ENCODE measurements around the gene PMM2.

Gene PMM2

GRCh38 chr16:8887952-8888560 lies 90.4 kb downstream of the PMM2 start:
- H3K4me1 ChIP-seq: peaks cover 48 to 90% (median 82%) of the 10 kb centered on the region in 10 experiments
- H3K4me3 ChIP-seq: no peak overlapping the region
- no peaks in the 10 kb centered on the region for H3K9me3 ChIP-seq (replicated peaks in 1 of 11)
- peaks cover 54 to 90% (median 82%) of the 10 kb centered on the region in 11 experiments; a peak in 21 of 22 replicates for H4K20me1 ChIP-seq
- H3K36me3 ChIP-seq: peaks cover 33 to 54% (median 41%) of the 10 kb centered on the region in 11 experiments; a peak in 21 of 22 replicates
- H3K27ac ChIP-seq: peak overlapping the region in 2 of 11 experiments; percentile 0 to 7; a peak in 1 of 22 replicates
- H3K9ac ChIP-seq: peak overlapping the region in 3 of 11 experiments; percentile 31 to 44 (median 35); a peak in 3 of 22 replicates
- peak overlapping the region in 6 of 11 experiments; percentile 67 to 89 (median 80); a peak in 8 of 22 replicates for H3K4me2 ChIP-seq
- no peaks in the 10 kb centered on the region for H3K27me3 ChIP-seq
- no peak for TF ChIP-seq Cebpa-rat (IDR thresholded peaks at IDR 0.05)

- Histone ChIP-seq H3K36me3 (peaks cover 45 to 66% (median 52%) of the 10 kb centered on the region in 11 experiments), H3K9ac (peak overlapping the region in 3 of 11 experiments; percentile 11 to 56 (median 44); a peak in 7 of 22 replicates), H3K4me3 (no peak overlapping the region), H3K4me1 (peaks cover 60 to 99% (median 94%) of the 10 kb centered on the region in 10 experiments), H3K27me3 (no peaks in the 10 kb centered on the region), H3K4me2 (peak overlapping the region in 8 of 11 experiments; percentile 31 to 89 (median 76); a peak in 14 of 22 replicates), H3K9me3 (replicated peaks in 1 of 11) (no peaks in the 10 kb centered on the region), H4K20me1 (peaks cover 65 to 98% (median 94%) of the 10 kb centered on the region in 11 experiments), H3K27ac (peak overlapping the region in 4 of 11 experiments; percentile 7 to 41 (median 28); a peak in 5 of 22 replicates)
- TF ChIP-seq Cebpa-rat (IDR thresholded peaks at IDR 0.05): no peak
These were observed 91.6 kb downstream of the PMM2 start for GRCh38 chr16:8888951-8889892.

GRCh38 chr16:8889893-8890548 lies 92.4 kb downstream of the PMM2 start:
- H3K27ac ChIP-seq: peak overlapping the region in 3 of 11 experiments; percentile 74 to 78 (median 78); a peak in 2 of 22 replicates
- H3K36me3 ChIP-seq: peaks cover 53 to 74% (median 60%) of the 10 kb centered on the region in 11 experiments
- peak overlapping the region in 8 of 11 experiments; percentile 6 to 89 (median 76); a peak in 14 of 22 replicates for H3K4me2 ChIP-seq
- H3K9me3 ChIP-seq (replicated peaks in 1 of 11): no peaks in the 10 kb centered on the region
- peaks cover 62 to 100% (median 99%) of the 10 kb centered on the region in 10 experiments for H3K4me1 ChIP-seq
- peaks cover 73 to 100% (median 100%) of the 10 kb centered on the region in 11 experiments for H4K20me1 ChIP-seq
- H3K4me3 ChIP-seq: no peak overlapping the region
- peak overlapping the region in 3 of 11 experiments; percentile 44 to 74 (median 56); a peak in 2 of 22 replicates for H3K9ac ChIP-seq
- H3K27me3 ChIP-seq: no peaks in the 10 kb centered on the region
- no peak for TF ChIP-seq Cebpa-rat (IDR thresholded peaks at IDR 0.05)

GRCh38 chr16:8890549-8890921 lies 92.9 kb downstream of the PMM2 start:
- Histone ChIP-seq H3K27ac (peak overlapping the region in 6 of 11 experiments; percentile 9 to 78 (median 74); a peak in 9 of 22 replicates), H3K4me3 (no peak overlapping the region; a peak in 1 of 20 replicates), H3K9me3 (replicated peaks in 1 of 11) (no peaks in the 10 kb centered on the region), H3K36me3 (peaks cover 58 to 79% (median 66%) of the 10 kb centered on the region in 11 experiments), H4K20me1 (peaks cover 74 to 100% (median 99%) of the 10 kb centered on the region in 11 experiments), H3K4me1 (peaks cover 60 to 99% (median 96%) of the 10 kb centered on the region in 10 experiments), H3K9ac (peak overlapping the region in 5 of 11 experiments; percentile 20 to 74 (median 58); a peak in 3 of 22 replicates), H3K27me3 (no peaks in the 10 kb centered on the region), H3K4me2 (peak overlapping the region in 9 of 11 experiments; percentile 6 to 89 (median 77); a peak in 14 of 22 replicates)
- TF ChIP-seq Cebpa-rat (IDR thresholded peaks at IDR 0.05): no peak

- H4K20me1 ChIP-seq: peaks cover 69 to 100% (median 89%) of the 10 kb centered on the region in 11 experiments
- peaks cover 44 to 88% (median 81%) of the 10 kb centered on the region in 10 experiments for H3K4me1 ChIP-seq
- no peaks in the 10 kb centered on the region for H3K27me3 ChIP-seq
- no peaks in the 10 kb centered on the region for H3K9me3 ChIP-seq (replicated peaks in 1 of 11)
- peak overlapping the region; percentile 67 to 89 (median 83) for H3K4me2 ChIP-seq
- H3K9ac ChIP-seq: peak overlapping the region; percentile 44 to 74 (median 60); a peak in 21 of 22 replicates
- H3K27ac ChIP-seq: peak overlapping the region; percentile 1 to 78 (median 65); a peak in 21 of 22 replicates
- H3K36me3 ChIP-seq: peaks cover 74 to 95% (median 80%) of the 10 kb centered on the region in 11 experiments
- peak overlapping the region in 3 of 10 experiments; percentile 7 to 32 (median 16); a peak in 4 of 20 replicates for H3K4me3 ChIP-seq
- no peak for TF ChIP-seq Cebpa-rat (IDR thresholded peaks at IDR 0.05)
These were observed 94.5 kb downstream of the PMM2 start for GRCh38 chr16:8892101-8892575.

- H3K4me2 ChIP-seq: peak overlapping the region; percentile 67 to 89 (median 83)
These were observed 95.8 kb downstream of the PMM2 start for GRCh38 chr16:8893426-8893825.

GRCh38 chr16:8893976-8894690 lies 96.5 kb downstream of the PMM2 start:
- no peaks in the 10 kb centered on the region for H3K9me3 ChIP-seq (replicated peaks in 1 of 11)
- H3K4me2 ChIP-seq: peak overlapping the region; percentile 67 to 89 (median 83); a peak in 21 of 22 replicates
- peaks cover 39 to 71% (median 61%) of the 10 kb centered on the region in 10 experiments for H3K4me1 ChIP-seq
- peak overlapping the region in 9 of 11 experiments; percentile 5 to 74 (median 25); a peak in 13 of 22 replicates for H3K9ac ChIP-seq
- no peak overlapping the region; a peak in 1 of 20 replicates for H3K4me3 ChIP-seq
- no peaks in the 10 kb centered on the region for H3K27me3 ChIP-seq
- TF ChIP-seq Cebpa-rat (IDR thresholded peaks at IDR 0.05): no peak
- H3K27ac ChIP-seq: peak overlapping the region in 2 of 11 experiments; percentile 9 to 14; a peak in 2 of 22 replicates
- peaks cover 83 to 95% (median 85%) of the 10 kb centered on the region in 11 experiments for H3K36me3 ChIP-seq
- H4K20me1 ChIP-seq: peaks cover 60 to 97% (median 73%) of the 10 kb centered on the region in 11 experiments

More at GRCh38 chr16:8893426-8893825, 95.8 kb downstream of the PMM2 start:
- Histone ChIP-seq H3K9me3 (replicated peaks in 1 of 11) (no peaks in the 10 kb centered on the region), H3K27me3 (no peaks in the 10 kb centered on the region), H3K4me1 (peaks cover 39 to 77% (median 68%) of the 10 kb centered on the region in 10 experiments), H4K20me1 (peaks cover 63 to 97% (median 80%) of the 10 kb centered on the region in 11 experiments), H3K27ac (peak overlapping the region in 2 of 11 experiments; percentile 9 to 74; a peak in 3 of 22 replicates), H3K4me3 (peak overlapping the region in 1 of 10 experiments; percentile 5; a peak in 1 of 20 replicates), H3K36me3 (peaks cover 77 to 95% (median 83%) of the 10 kb centered on the region in 11 experiments), H3K9ac (peak overlapping the region in 9 of 11 experiments; percentile 5 to 74 (median 25); a peak in 9 of 22 replicates)
- TF ChIP-seq Cebpa-rat (IDR thresholded peaks at IDR 0.05): no peak

Measured in BLaER1 treated with 17β-estradiol and CSF1 and Interleukin-3, amounts not matched to agents 10 nM and 100 nM (cell line).